ENCODE data around the gene POU3F3. TPM values are rescaled to one million over a fixed set of nuclear protein-coding genes. Genes with fewer than 3 reads are reported as not detected.

The POU3F3 gene
- total RNA-seq, 1 donor from 2014 or later, result 0.54 TPM

GRCh38 chr2:104855221-104856085, 1.5 kb downstream of the POU3F3 start:
- Mint-ChIP-seq H3K4me1 (ENCODE audit: low read depth, unreplicated experiment) (peaks cover 18% of the 10 kb centered on the region), H3K27ac (ENCODE audit: unreplicated experiment) (no peak overlapping the region), H3K9me3 (ENCODE audit: unreplicated experiment) (peaks cover 39% of the 10 kb centered on the region), H3K36me3 (ENCODE audit: unreplicated experiment) (peaks cover 4% of the 10 kb centered on the region), H3K4me3 (ENCODE audit: unreplicated experiment) (no peak overlapping the region), H3K27me3 (ENCODE audit: unreplicated experiment) (peaks cover 49% of the 10 kb centered on the region)
- DNase-seq, result peak; percentile 40
- no peak for TF ChIP-seq CTCF (IDR thresholded peaks at IDR 0.05; ENCODE audit: partially characterized antibody, unreplicated experiment)

- Mint-ChIP-seq H3K27ac (ENCODE audit: unreplicated experiment) (no peak overlapping the region), H3K4me3 (ENCODE audit: unreplicated experiment) (peak overlapping the region; percentile 76), H3K4me1 (ENCODE audit: low read depth, unreplicated experiment) (peaks cover 13% of the 10 kb centered on the region), H3K27me3 (ENCODE audit: unreplicated experiment) (peaks cover 46% of the 10 kb centered on the region), H3K36me3 (ENCODE audit: unreplicated experiment) (peaks cover 4% of the 10 kb centered on the region), H3K9me3 (ENCODE audit: unreplicated experiment) (peaks cover 41% of the 10 kb centered on the region)
- DNase-seq, result peak; percentile 46
- no peak for TF ChIP-seq CTCF (IDR thresholded peaks at IDR 0.05; ENCODE audit: partially characterized antibody, unreplicated experiment)
Observed at GRCh38 chr2:104856086-104856972, 2.4 kb downstream of the POU3F3 start.

GRCh38 chr2:104856973-104857261, 3.0 kb downstream of the POU3F3 start:
- TF ChIP-seq CTCF (IDR thresholded peaks at IDR 0.05; ENCODE audit: partially characterized antibody, unreplicated experiment), result no peak
- Mint-ChIP-seq H3K4me3 (ENCODE audit: unreplicated experiment) (peak overlapping the region; percentile 76), H3K36me3 (ENCODE audit: unreplicated experiment) (peaks cover 4% of the 10 kb centered on the region), H3K9me3 (ENCODE audit: unreplicated experiment) (peaks cover 46% of the 10 kb centered on the region), H3K4me1 (ENCODE audit: low read depth, unreplicated experiment) (peaks cover 15% of the 10 kb centered on the region), H3K27ac (ENCODE audit: unreplicated experiment) (peak overlapping the region; percentile 68), H3K27me3 (ENCODE audit: unreplicated experiment) (peaks cover 45% of the 10 kb centered on the region)
- peak; percentile 42 for DNase-seq

GRCh38 chr2:104857262-104858005, 3.5 kb downstream of the POU3F3 start:
- peaks cover 4% of the 10 kb centered on the region for H3K36me3 Mint-ChIP-seq (ENCODE audit: unreplicated experiment)
- H3K27me3 Mint-ChIP-seq (ENCODE audit: unreplicated experiment), result peaks cover 46% of the 10 kb centered on the region
- no peak for DNase-seq
- H3K9me3 Mint-ChIP-seq (ENCODE audit: unreplicated experiment), result peaks cover 46% of the 10 kb centered on the region
- TF ChIP-seq CTCF (IDR thresholded peaks at IDR 0.05; ENCODE audit: partially characterized antibody, unreplicated experiment), result no peak
- H3K27ac Mint-ChIP-seq (ENCODE audit: unreplicated experiment), result peak overlapping the region; percentile 68
- peaks cover 16% of the 10 kb centered on the region for H3K4me1 Mint-ChIP-seq (ENCODE audit: low read depth, unreplicated experiment)
- H3K4me3 Mint-ChIP-seq (ENCODE audit: unreplicated experiment), result peak overlapping the region; percentile 38
